GM19455 (cell line): Measurements from ENCODE around the gene ATP2C2.

ENCODE experiments used
- ATAC-seq: cut with Tn5 transposase; IDR thresholded peaks from one replicate; pipeline ENCODE4 v1.9.1; 2021; ENCODE audit not compliant: unreplicated experiment

Gene ATP2C2

GRCh38 chr16:84509032-84509950, 141.0 kb downstream of the ATP2C2 start:
- ATAC-seq: no peak

- ATAC-seq: peak; percentile 31
Measured at GRCh38 chr16:84511180-84511800, 143.0 kb downstream of the ATP2C2 start.

- ATAC-seq: no peak
Measured at GRCh38 chr16:84511831-84512230, 143.5 kb downstream of the ATP2C2 start.

GRCh38 chr16:84513123-84513522, 144.8 kb downstream of the ATP2C2 start:
- ATAC-seq: no peak

GRCh38 chr16:84513666-84514065, 145.3 kb downstream of the ATP2C2 start:
- no peak for ATAC-seq
